ENCODE data around the gene IRF5. TPM values are rescaled to one million over a fixed set of nuclear protein-coding genes. Genes with fewer than 3 reads are reported as not detected.
A peak's percentile ranks its signal among the peaks of the same experiment; 100 is the strongest.
"Not testable (repeated sequence)": the region's sequence is repeated elsewhere in the genome, so short reads cannot be mapped to it uniquely, and the experiment has no call there.

The IRF5 gene
- polyA plus RNA-seq, 1 donor (not counting 4 experiments of a cell fraction or from before 2014, with no cell fraction given), result 0.88 TPM

- no peaks in the 10 kb centered on the region for H3K4me1 ChIP-seq (ENCODE audit: control insufficient read depth, extremely low read depth, insufficient read depth, low read length)
- H3K9me1 ChIP-seq (ENCODE audit: control insufficient read depth, extremely low read depth, insufficient read depth, low read length), result no peaks in the 10 kb centered on the region
- H2AFZ ChIP-seq (ENCODE audit: control insufficient read depth, low read length), result no peak overlapping the region
- H4K20me1 ChIP-seq (ENCODE audit: control insufficient read depth, extremely low read depth, insufficient read depth, low read length), result no peaks in the 10 kb centered on the region
- FAIRE-seq (no peak), DNase-seq (ENCODE audit: low read depth, low spot score) (no peak)
- no peak overlapping the region for H3K9ac ChIP-seq (ENCODE audit: control insufficient read depth, extremely low read depth, insufficient read depth, low read length)
- no peaks in the 10 kb centered on the region for H3K9me3 ChIP-seq (ENCODE audit: control insufficient read depth, low read depth, low read length)
- H3K27ac ChIP-seq (ENCODE audit: control insufficient read depth, insufficient read depth, low read length), result no peak overlapping the region
- TF ChIP-seq CTCF (optimal IDR thresholded peaks at IDR 0.05 in 1 of 3, IDR thresholded peaks at IDR 0.05 in 1 of 3, conservative IDR thresholded peaks at IDR 0.05 in 1 of 3; ENCODE audit: extremely low read depth in 1 of 3, insufficient read depth in 2 of 3, low read length in 3 of 3) (no peak), EZH2 (IDR thresholded peaks at IDR 0.05; ENCODE audit: low read length) (peak; percentile 9)
- no peaks in the 10 kb centered on the region for H3K79me2 ChIP-seq (ENCODE audit: control insufficient read depth, insufficient read depth, low read length)
- peaks cover 66% of the 10 kb centered on the region for H3K27me3 ChIP-seq (ENCODE audit: control insufficient read depth, extremely low read depth, insufficient read depth, low read length)
- H3K4me2 ChIP-seq (ENCODE audit: control insufficient read depth, extremely low read depth, insufficient read depth, low read depth, low read length), result no peak overlapping the region
- H3K4me3 ChIP-seq (ENCODE audit: control insufficient read depth in 2 of 3, extremely low read depth in 1 of 3, insufficient read depth in 2 of 3, low read depth in 1 of 3, low read length in 3 of 3), result no peak overlapping the region
- dilution Hi-C loops (cut with MboI; ENCODE audit: extremely low pct_ligation_motif_present, low sequenced_read_pairs), result no loop called here
- no peaks in the 10 kb centered on the region for H3K36me3 ChIP-seq (ENCODE audit: control insufficient read depth in 2 of 2, extremely low read depth in 1 of 2, insufficient read depth in 2 of 2, low read length in 2 of 2)
These were observed 26.2 kb upstream of the IRF5 start for GRCh38 chr7:128911423-128912031.

GRCh38 chr7:128912281-128912680 lies 25.4 kb upstream of the IRF5 start:
- H3K4me2 ChIP-seq (ENCODE audit: control insufficient read depth, extremely low read depth, insufficient read depth, low read depth, low read length), result no peak overlapping the region
- FAIRE-seq, result no peak
- dilution Hi-C loops (cut with MboI; ENCODE audit: extremely low pct_ligation_motif_present, low sequenced_read_pairs), result no loop called here
- no peaks in the 10 kb centered on the region for H3K4me1 ChIP-seq (ENCODE audit: control insufficient read depth, extremely low read depth, insufficient read depth, low read length)
- no peak overlapping the region for H2AFZ ChIP-seq (ENCODE audit: control insufficient read depth, low read length)
- H3K9me3 ChIP-seq (ENCODE audit: control insufficient read depth, low read depth, low read length), result no peaks in the 10 kb centered on the region
- peaks cover 68% of the 10 kb centered on the region for H3K27me3 ChIP-seq (ENCODE audit: control insufficient read depth, extremely low read depth, insufficient read depth, low read length)
- H3K79me2 ChIP-seq (ENCODE audit: control insufficient read depth, insufficient read depth, low read length), result no peaks in the 10 kb centered on the region
- DNase-seq (ENCODE audit: low read depth, low spot score), result no peak
- no peaks in the 10 kb centered on the region for H3K36me3 ChIP-seq (ENCODE audit: control insufficient read depth in 2 of 2, extremely low read depth in 1 of 2, insufficient read depth in 2 of 2, low read length in 2 of 2)
- H3K9ac ChIP-seq (ENCODE audit: control insufficient read depth, extremely low read depth, insufficient read depth, low read length), result no peak overlapping the region
- no peaks in the 10 kb centered on the region for H3K9me1 ChIP-seq (ENCODE audit: control insufficient read depth, extremely low read depth, insufficient read depth, low read length)
- no peak overlapping the region for H3K4me3 ChIP-seq (ENCODE audit: control insufficient read depth in 2 of 3, extremely low read depth in 1 of 3, insufficient read depth in 2 of 3, low read depth in 1 of 3, low read length in 3 of 3)
- H4K20me1 ChIP-seq (ENCODE audit: control insufficient read depth, extremely low read depth, insufficient read depth, low read length), result no peaks in the 10 kb centered on the region
- TF ChIP-seq EZH2 (IDR thresholded peaks at IDR 0.05; ENCODE audit: low read length) (no peak), CTCF (optimal IDR thresholded peaks at IDR 0.05 in 1 of 3, IDR thresholded peaks at IDR 0.05 in 1 of 3, conservative IDR thresholded peaks at IDR 0.05 in 1 of 3; ENCODE audit: extremely low read depth in 1 of 3, insufficient read depth in 2 of 3, low read length in 3 of 3) (no peak)
- no peak overlapping the region for H3K27ac ChIP-seq (ENCODE audit: control insufficient read depth, insufficient read depth, low read length)

DNA sequence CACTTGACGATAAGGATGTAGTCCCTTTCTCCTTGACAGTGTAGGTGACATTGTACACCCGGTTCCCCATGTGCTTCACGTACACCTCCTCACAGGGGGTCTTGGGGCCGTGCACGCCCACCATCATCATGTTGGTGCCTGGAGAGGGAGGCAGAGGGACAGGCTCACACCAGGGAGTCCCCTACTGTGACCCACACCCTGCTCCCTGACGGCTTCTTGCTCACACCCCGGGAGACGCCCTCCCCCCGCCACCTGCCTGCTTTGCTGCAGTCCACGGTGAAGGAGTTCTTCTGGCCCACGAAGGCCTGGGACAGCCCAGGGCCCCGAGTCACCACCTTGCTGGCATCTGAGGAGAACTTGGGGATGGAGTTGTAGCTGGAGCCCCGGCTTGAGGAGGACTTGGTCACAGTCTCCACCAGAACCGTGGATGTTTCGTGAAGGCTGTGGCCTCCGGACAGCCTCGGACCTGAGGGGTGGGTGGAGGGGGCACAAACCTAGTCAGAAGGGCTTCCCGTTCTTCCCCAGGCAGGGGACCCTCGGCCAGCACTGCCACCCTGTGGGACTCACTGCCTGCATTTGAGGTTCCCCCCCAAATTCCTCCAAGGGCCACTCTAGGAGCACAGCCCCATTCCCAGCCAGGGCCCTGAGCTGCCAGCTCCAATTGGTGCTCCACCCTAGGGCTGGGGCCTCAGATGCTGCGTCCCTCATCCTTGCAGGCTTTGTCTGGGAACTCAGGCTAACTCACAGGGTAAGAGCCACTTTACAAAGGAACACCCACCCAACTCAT lies 24.8 kb upstream of the IRF5 start:
- FAIRE-seq; H3K4me2 ChIP-seq (ENCODE audit: control insufficient read depth, extremely low read depth, insufficient read depth, low read depth, low read length); H3K9me1 ChIP-seq (ENCODE audit: control insufficient read depth, extremely low read depth, insufficient read depth, low read length); H3K4me3 ChIP-seq (ENCODE audit: control insufficient read depth in 2 of 3, extremely low read depth in 1 of 3, insufficient read depth in 2 of 3, low read depth in 1 of 3, low read length in 3 of 3); H3K9ac ChIP-seq (ENCODE audit: control insufficient read depth, extremely low read depth, insufficient read depth, low read length); H3K36me3 ChIP-seq (ENCODE audit: control insufficient read depth in 2 of 2, extremely low read depth in 1 of 2, insufficient read depth in 2 of 2, low read length in 2 of 2); dilution Hi-C loops (cut with MboI; ENCODE audit: extremely low pct_ligation_motif_present, low sequenced_read_pairs); H3K79me2 ChIP-seq (ENCODE audit: control insufficient read depth, insufficient read depth, low read length); H3K9me3 ChIP-seq (ENCODE audit: control insufficient read depth, low read depth, low read length); H2AFZ ChIP-seq (ENCODE audit: control insufficient read depth, low read length); H3K4me1 ChIP-seq (ENCODE audit: control insufficient read depth, extremely low read depth, insufficient read depth, low read length); H3K27ac ChIP-seq (ENCODE audit: control insufficient read depth, insufficient read depth, low read length); H4K20me1 ChIP-seq (ENCODE audit: control insufficient read depth, extremely low read depth, insufficient read depth, low read length); DNase-seq (ENCODE audit: low read depth, low spot score): not testable (repeated sequence)
- peaks cover 68% of the 10 kb centered on the region for H3K27me3 ChIP-seq (ENCODE audit: control insufficient read depth, extremely low read depth, insufficient read depth, low read length)
